Measurements from ENCODE around the gene FAM234B. TPM values are rescaled to one million over a fixed set of nuclear protein-coding genes. Genes with fewer than 3 reads are reported as not detected.

FAM234B gene
- total and polyA plus RNA-seq, 2 of the 8 experiments (the other 6 are each of a cell fraction or from before 2014, with no cell fraction given) = 12.5 to 29.1 TPM

- TF ChIP-seq BACH1 (IDR thresholded peaks at IDR 0.05; ENCODE audit: low read length) (no peak), KDM4A (IDR thresholded peaks at IDR 0.05; ENCODE audit: low read depth, low read length, severe bottlenecking) (no peak)
These were observed 58.4 kb downstream of the FAM234B start (continued) for GRCh38 chr12:13102461-13103195.
